ENCODE measurements around the gene RNF145. TPM values are rescaled to one million over a fixed set of nuclear protein-coding genes. Genes with fewer than 3 reads are reported as not detected.

The RNF145 gene
- total RNA-seq, 1 donor from 2014 or later, result 221 TPM

DNA sequence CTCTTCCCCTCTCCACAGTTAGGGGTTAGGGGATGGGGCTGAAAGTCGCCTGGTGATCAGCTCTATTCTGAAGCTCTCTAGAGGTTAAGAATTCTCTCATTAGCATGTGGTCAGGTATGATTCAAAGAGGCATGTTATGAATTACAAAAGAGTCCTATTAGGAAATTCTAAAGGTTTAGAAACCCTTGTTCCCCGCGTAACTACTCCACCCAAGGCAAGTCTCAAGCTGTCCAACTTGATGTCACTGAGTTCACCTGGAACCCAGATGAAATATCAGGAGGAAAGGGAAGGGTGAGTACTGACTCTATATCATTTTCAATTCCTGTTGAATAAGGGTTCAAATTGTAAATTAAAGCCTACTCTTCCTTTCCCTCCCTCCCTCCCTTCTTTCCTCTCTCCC lies 18.1 kb upstream of the RNF145 start:
- intact Hi-C loops (cut with DNase I), result no loop called here
- TF ChIP-seq, protein P1, sequence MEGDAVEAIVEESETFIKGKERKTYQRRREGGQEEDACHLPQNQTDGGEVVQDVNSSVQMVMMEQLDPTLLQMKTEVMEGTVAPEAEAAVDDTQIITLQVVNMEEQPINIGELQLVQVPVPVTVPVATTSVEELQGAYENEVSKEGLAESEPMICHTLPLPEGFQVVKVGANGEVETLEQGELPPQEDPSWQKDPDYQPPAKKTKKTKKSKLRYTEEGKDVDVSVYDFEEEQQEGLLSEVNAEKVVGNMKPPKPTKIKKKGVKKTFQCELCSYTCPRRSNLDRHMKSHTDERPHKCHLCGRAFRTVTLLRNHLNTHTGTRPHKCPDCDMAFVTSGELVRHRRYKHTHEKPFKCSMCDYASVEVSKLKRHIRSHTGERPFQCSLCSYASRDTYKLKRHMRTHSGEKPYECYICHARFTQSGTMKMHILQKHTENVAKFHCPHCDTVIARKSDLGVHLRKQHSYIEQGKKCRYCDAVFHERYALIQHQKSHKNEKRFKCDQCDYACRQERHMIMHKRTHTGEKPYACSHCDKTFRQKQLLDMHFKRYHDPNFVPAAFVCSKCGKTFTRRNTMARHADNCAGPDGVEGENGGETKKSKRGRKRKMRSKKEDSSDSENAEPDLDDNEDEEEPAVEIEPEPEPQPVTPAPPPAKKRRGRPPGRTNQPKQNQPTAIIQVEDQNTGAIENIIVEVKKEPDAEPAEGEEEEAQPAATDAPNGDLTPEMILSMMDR (IDR thresholded peaks at IDR 0.05), result no peak
- ATAC-seq, result peak; percentile 58 to 79

DNA sequence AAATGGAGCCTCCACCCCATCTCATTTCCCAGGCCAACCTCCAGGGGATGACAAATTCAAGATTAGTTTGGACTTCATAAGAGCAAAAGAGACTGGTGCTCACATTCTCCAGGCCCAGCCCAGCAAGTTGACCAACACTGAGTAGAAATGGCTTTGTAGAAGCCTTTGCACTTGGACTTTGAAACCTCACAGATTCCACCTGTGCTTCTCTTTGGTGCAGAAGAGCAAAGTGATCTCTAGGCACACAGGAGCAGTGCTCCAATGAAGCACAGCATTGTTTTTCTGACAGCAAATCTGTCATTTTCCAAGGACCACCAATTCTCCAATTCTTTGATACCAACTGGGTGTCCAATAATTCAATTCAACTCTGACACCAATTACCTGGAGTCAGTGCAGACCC lies 17.1 kb upstream of the RNF145 start:
- no peak for ATAC-seq
- no peaks in the 10 kb centered on the region for H3K4me1 ChIP-seq
- no peaks in the 10 kb centered on the region for H3K9me3 ChIP-seq
- H3K27me3 ChIP-seq (ENCODE audit: low read depth), result no peaks in the 10 kb centered on the region
- H3K4me3 ChIP-seq, result no peak overlapping the region
- DNase-seq, result no peak
- no peaks in the 10 kb centered on the region for H3K36me3 ChIP-seq
- intact Hi-C loops (cut with DNase I), result no loop called here
- no peak overlapping the region for H3K27ac ChIP-seq
- TF ChIP-seq, protein P1 (IDR thresholded peaks at IDR 0.05), result no peak

More for the DNA sequence above, 18.1 kb upstream of the RNF145 start:
- H3K4me3 ChIP-seq, result no peak overlapping the region
- no peak for DNase-seq
- H3K27me3 ChIP-seq (ENCODE audit: low read depth), result no peaks in the 10 kb centered on the region
- H3K4me1 ChIP-seq, result no peaks in the 10 kb centered on the region
- H3K9me3 ChIP-seq, result no peaks in the 10 kb centered on the region
- H3K36me3 ChIP-seq, result no peaks in the 10 kb centered on the region
- H3K27ac ChIP-seq, result no peak overlapping the region

DNA sequence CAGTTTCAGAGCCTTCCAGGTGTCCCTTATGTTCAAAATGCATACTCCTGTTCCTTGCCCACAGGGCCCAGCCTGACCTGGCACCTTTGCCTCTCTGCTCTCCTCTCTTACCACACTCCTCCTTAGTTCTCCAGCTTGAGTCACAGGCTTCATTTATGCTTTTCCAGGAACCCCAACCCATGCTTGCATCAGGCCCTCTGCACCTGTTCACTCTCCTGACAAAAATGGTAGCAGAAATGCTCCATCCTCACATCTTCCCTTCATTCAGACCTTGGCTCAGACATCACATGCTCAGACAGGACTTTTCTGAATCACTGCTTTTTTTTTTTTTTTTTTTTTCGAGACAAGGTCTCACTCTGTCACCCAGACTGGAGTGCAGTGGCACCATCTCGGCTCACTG lies 15.1 kb upstream of the RNF145 start:
- TF ChIP-seq, protein P1 (IDR thresholded peaks at IDR 0.05), result no peak
- Histone ChIP-seq H3K4me3 (no peak overlapping the region), H3K36me3 (no peaks in the 10 kb centered on the region), H3K4me1 (no peaks in the 10 kb centered on the region), H3K9me3 (no peaks in the 10 kb centered on the region), H3K27me3 (ENCODE audit: low read depth) (no peaks in the 10 kb centered on the region), H3K27ac (no peak overlapping the region)
- intact Hi-C loops (cut with DNase I), result no loop called here
- ATAC-seq (no peak), DNase-seq (no peak)

DNA sequence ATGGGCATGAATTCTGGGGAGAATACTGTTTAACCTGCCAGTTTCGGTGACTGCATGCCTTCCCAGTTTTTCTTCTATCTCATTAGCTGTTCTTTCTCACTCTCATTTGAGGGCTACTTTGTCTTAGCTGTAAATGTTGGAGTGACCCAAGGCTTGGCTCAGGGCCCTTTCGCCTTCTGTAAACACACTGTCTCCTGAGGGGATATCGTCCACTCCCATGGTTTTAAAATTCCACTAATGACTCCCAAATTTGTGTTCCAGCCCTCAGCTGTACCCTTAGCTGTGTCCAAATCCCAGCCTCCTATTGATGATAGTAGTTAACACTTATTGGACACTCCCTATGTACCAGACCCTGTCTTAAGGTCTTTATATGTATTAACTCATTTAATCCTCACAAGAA lies 14.1 kb upstream of the RNF145 start:
- no peak overlapping the region for H3K4me3 ChIP-seq
- intact Hi-C loops (cut with DNase I), result no loop called here
- no peaks in the 10 kb centered on the region for H3K27me3 ChIP-seq (ENCODE audit: low read depth)
- H3K36me3 ChIP-seq, result no peaks in the 10 kb centered on the region
- H3K27ac ChIP-seq, result no peak overlapping the region
- ATAC-seq, result no peak
- TF ChIP-seq, protein P1 (IDR thresholded peaks at IDR 0.05), result no peak
- no peak for DNase-seq
- no peaks in the 10 kb centered on the region for H3K9me3 ChIP-seq
- H3K4me1 ChIP-seq, result no peaks in the 10 kb centered on the region

DNA sequence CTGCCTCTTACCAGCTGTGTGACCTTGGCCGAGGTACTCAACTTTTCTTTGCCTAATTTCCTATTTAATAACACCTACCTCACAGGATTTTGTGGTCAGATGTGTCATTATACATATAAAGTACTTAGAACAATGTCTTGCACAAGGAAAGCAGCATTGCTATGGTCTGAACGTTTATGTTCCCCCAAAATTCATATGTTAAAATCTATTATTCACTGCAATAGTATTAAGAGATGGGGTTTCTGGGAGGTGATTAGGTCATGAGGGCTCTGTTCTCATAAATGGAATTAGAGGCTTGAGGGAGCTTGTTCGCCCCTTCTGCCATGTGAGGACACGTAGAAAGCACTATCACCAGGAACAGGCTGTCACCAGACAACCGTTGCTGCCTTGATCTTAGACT lies 10.9 kb upstream of the RNF145 start:
- H3K4me3 ChIP-seq, result no peak overlapping the region
- no peaks in the 10 kb centered on the region for H3K9me3 ChIP-seq
- H3K27ac ChIP-seq, result no peak overlapping the region
- intact Hi-C loops (cut with DNase I), result no loop called here
- TF ChIP-seq, protein P1 (IDR thresholded peaks at IDR 0.05), result no peak
- no peak for ATAC-seq
- DNase-seq, result no peak
- no peaks in the 10 kb centered on the region for H3K4me1 ChIP-seq
- H3K27me3 ChIP-seq (ENCODE audit: low read depth), result no peaks in the 10 kb centered on the region
- H3K36me3 ChIP-seq, result no peaks in the 10 kb centered on the region

DNA sequence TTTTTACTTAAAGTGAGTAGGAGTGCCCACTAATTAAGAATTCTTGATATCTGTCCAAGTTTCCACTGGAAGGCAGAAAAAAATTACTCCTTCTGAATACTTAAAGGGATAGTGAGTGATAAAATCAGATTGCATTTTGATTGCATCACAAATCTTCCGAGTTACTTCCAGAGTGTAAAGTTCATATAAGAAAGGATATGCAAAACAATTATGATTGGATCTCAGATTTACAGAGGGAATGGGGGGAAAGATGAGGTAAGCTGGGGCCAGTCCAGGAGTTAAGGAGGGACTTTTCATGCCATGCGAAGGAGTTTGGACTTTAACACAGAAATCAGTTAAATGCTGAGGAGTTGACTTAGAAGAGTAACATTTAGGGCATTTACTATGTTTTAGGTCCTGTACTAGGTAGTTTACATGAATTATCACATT lies 9.3 kb upstream of the RNF145 start:
- no peaks in the 10 kb centered on the region for H3K36me3 ChIP-seq
- intact Hi-C loops (cut with DNase I), result loop anchor here (10.0 kb wide), 1 partner anchor 46 kb away; the partner anchor contains the start of gene UBLCP1
- no peaks in the 10 kb centered on the region for H3K27me3 ChIP-seq (ENCODE audit: low read depth)
- H3K4me1 ChIP-seq, result no peaks in the 10 kb centered on the region
- TF ChIP-seq, protein P1 (IDR thresholded peaks at IDR 0.05), result no peak
- no peaks in the 10 kb centered on the region for H3K9me3 ChIP-seq
- DNase-seq (no peak), ATAC-seq (no peak)
- no peak overlapping the region for H3K4me3 ChIP-seq
- no peak overlapping the region for H3K27ac ChIP-seq
